H54 (cell line): ENCODE results near the gene CHTOP.
"Not testable (repeated sequence)": the region's sequence is repeated elsewhere in the genome, so short reads cannot be mapped to it uniquely, and the experiment has no call there.

Source experiments
- DNase-seq: peaks from one replicate; pipeline ENCODE4 v3.0.0; 2011; ENCODE audit warnings: low spot score, mixed read lengths; ENCODE audit not compliant: insufficient read length
- FAIRE-seq: peaks from 3 replicates; lab custom pipeline; 2011; peaks lifted over from hg19 to GRCh38; lab: Jason Lieb, UNC
- POLR2A ChIP-seq: IDR thresholded peaks from 2 replicates; pipeline ENCODE4 v1.6.1; 2011; ENCODE audit warnings: low read depth, mild to moderate bottlenecking, low read length

The CHTOP gene

DNA sequence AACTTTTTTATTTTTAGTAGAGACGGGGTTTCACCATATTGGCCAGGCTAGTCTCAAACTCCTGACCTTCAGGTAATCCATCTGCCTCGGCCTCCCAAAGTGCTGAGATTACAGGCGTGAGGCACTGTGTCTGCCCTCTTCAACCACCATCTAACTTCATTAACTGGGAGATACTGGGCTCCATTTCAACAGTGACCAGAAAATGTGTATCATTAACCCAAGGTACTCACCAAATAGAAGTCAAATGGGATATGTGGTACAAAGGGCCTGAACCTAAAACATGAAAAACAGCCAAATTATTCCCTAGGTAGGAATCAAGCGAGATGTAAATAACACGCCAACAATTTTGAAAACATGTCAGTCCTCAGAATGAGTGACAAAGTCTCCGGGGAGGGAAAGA, 35.7 kb downstream of the CHTOP start:
- DNase-seq (no peak), FAIRE-seq (no peak)
- no peak for TF ChIP-seq POLR2A

DNA sequence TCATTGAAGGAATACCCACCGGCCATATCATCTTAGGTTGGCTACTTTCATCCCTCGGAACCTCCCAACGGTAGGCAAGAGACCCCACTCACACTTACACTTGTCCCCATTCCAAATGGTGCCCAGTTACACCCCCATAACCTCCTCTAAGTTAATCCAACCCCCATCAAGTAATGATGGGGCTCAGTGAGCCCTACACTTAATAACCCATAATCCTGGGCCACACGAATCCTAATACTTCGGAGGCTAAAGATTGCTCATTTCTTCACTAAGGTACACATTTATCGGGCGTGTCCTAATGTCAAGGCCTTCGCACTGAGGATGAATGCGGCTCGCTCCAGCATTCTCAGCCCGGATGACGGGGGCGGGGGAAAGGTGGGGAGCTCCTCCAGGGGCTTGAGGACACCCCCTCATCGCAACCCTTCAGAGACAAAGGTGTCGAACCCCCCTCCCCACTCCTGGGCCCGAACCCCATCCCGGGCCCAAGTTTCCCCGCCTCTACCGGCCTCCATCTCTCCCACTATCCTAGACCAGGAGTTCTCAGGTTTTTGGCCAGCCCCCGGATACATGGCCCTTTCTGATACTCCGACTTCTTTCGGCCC, 36.5 kb downstream of the CHTOP start:
- DNase-seq (no peak), FAIRE-seq (no peak)
- TF ChIP-seq POLR2A, result no peak

DNA sequence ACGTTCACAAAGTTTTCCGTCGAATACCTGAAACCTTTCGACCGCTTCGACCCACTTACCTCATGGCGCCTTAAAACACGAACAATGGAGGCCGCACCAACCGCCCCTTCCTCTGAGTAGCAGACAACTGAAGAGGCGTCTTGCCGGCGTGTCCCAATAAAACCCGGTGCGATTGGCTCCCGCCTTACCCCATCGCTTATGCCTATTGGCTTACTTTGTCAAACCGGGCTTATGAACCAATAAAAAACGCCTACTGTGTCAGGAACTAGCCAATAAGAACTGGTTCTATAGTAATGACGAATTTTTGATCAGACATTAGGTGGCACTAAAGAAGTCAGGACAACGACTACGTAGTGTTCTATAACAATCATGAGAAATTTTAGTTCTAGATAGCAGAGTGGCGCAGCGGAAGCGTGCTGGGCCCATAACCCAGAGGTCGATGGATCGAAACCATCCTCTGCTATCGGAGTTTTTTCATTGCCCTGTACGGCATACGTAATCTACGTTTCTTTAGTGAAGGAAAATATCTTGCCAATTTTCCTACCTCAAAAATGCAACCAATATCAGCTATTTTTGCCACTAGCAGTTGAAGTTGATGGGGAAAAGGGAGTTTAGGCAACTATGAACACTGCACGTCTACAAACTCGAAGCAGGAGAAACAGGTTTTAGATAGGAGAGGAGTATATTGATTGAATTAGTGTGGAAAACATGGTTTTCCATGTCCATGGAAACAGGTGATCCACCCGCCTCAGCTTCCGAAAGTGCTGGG, 37.2 kb downstream of the CHTOP start, which contains the start of gene ILF2:
Gene ILF2 (minus strand): TSS at position 135 of the 769 bp plus-strand sequence. CDS start 71 bp downstream, at position 64.
- DNase-seq (peak; percentile 93), FAIRE-seq (peak; percentile 67)
- TF ChIP-seq POLR2A, result peak; percentile 80

DNA sequence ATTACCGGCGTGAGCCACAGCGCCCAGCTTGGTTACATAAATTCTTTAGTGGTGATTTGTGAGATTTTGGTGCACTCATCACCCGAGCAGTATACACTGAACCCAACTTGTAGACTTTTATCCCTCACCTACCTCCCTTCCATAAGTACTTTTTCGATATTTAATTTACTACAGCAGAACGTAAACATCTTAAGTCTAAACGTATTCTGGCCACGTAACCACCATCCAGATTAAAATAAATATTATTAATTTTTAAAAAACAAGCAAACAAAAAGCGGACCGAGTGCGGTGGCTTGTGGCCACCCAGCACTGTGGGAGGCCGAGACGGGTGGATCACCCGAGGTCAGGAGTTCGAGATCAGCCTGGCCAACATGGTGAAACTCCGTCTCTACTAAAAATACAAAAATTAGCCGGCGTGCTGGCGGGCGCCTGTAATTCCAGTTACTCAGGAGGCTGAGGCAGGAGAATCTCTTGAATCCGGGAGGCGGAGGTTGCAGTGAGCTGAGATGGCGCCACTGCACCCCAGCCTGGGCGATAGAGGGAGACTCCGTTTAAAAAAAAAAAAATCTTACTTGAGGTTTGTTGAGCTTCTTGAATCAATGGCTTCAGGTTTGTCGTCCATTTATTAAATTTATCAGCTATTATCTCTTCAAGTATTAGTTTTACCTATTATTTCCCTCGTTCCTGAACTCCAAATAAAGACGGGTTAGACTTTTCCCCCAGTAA, 37.9 kb downstream of the CHTOP start:
- FAIRE-seq, DNase-seq: not testable (repeated sequence)

DNA sequence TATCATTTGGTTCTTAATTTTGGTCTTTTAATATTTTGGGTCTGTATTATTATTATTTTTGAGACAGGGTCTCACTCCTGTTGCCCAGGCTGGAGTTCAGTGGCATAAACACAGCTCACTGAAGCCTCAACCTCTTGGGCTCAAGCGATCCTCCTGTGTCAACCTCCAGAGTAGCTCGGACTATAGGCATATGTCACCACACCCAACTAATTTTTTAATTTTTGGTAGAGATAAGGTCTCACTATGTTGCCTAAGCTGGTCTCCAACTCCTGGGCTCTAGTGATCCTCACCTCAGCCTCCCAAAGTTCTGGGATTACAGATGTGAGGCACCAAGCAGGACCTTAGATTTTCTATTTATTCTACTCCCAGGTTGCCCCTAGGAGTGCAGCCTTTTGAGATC, 39.6 kb downstream of the CHTOP start:
- DNase-seq (no peak), FAIRE-seq (no peak)
- no peak for TF ChIP-seq POLR2A

DNA sequence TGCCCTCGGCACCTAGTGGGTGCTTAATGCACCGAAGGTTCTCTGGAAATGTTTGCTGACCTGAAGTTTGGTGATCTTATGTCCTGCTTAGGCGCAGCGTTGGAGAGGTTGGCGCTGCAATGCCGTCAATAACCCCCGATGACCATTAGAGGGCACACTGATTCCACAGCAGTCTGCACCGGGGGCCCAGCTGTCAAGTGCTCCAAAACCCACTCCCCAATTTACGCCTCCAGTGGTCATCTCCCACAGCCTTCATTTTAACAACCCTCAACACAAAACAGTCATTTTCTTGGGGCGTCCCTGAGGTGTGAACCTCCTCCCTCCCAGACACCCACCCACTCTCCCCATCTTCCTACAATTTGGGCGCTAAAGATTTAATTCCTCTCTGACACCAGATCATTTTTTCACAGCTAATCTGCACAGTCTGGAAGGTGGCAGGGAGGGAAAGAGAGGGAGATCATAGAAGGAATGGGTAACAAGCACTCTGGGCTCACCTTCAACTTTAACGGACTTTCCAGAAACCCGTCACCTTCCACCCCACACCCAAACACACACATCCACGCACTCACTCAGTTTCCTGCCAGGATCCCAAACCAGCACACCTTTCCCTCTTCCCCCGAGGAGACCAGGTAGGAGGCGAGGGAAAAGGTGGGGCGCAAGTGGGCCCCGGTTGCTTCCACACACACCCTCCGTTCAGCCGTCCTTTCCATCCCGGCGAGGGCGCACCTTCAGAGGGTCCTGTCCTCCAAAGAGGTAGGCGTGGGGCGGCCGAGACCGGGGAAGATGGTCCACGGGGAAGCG, 44.1 kb downstream of the CHTOP start:
- TF ChIP-seq POLR2A, result no peak
- DNase-seq (peak; percentile 41), FAIRE-seq (no peak)

DNA sequence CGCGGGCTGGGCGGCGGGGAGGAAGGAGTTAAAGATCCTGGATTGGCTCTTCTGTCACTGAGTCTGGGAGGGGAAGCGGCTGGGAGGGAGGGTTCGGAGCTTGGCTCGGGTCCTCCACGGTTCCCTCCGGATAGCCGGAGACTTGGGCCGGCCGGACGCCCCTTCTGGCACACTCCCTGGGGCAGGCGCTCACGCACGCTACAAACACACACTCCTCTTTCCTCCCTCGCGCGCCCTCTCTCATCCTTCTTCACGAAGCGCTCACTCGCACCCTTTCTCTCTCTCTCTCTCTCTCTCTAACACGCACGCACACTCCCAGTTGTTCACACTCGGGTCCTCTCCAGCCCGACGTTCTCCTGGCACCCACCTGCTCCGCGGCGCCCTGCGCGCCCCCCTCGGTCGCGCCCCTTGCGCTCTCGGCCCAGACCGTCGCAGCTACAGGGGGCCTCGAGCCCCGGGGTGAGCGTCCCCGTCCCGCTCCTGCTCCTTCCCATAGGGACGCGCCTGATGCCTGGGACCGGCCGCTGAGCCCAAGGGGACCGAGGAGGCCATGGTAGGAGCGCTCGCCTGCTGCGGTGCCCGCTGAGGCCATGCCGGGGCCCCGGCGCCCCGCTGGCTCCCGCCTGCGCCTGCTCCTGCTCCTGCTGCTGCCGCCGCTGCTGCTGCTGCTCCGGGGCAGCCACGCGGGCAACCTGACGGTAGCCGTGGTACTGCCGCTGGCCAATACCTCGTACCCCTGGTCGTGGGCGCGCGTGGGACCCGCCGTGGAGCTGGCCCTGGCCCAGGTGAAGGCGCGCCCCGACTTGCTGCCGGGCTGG, 44.9 kb downstream of the CHTOP start, which contains the start of gene NPR1:
Gene NPR1 (plus strand): TSS at position 170 of the 818 bp plus-strand sequence. CDS start 421 bp downstream, at position 591.
- no peak for TF ChIP-seq POLR2A
- no peak for FAIRE-seq
- no peak for DNase-seq

DNA sequence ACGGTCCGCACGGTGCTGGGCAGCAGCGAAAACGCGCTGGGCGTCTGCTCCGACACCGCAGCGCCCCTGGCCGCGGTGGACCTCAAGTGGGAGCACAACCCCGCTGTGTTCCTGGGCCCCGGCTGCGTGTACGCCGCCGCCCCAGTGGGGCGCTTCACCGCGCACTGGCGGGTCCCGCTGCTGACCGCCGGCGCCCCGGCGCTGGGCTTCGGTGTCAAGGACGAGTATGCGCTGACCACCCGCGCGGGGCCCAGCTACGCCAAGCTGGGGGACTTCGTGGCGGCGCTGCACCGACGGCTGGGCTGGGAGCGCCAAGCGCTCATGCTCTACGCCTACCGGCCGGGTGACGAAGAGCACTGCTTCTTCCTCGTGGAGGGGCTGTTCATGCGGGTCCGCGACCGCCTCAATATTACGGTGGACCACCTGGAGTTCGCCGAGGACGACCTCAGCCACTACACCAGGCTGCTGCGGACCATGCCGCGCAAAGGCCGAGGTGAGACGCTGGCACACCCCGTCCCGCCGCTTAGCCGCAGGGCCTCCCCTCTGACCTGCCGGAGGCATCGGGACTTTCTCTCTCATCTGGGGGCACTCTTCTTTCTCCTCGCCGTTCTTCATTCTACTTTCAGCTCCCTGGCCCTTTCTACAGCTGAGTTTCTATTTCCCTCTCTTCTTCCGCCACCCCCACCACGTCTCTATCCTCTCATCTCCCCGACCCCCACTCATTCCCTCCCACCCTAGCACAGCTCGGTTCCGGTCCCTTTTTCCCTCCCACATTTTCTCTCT, 45.7 kb downstream of the CHTOP start:
- TF ChIP-seq POLR2A, result no peak
- DNase-seq (no peak), FAIRE-seq (no peak)

DNA sequence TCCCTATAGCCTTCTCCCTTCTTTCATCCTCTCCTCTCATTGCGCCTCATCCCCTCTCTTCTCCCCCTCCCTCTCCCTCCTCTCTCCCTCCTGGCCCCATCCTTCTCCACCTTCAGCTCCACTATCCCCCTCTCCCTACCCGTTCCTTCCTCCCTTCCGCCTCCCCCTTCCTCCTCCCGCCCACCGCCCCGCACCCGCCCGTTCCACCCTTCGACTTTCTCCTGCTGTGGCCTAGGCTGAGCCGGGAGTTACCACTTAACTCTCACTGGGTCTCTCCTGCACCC, 46.2 kb downstream of the CHTOP start:
- no peak for TF ChIP-seq POLR2A
- no peak for DNase-seq
- FAIRE-seq, result no peak

DNA sequence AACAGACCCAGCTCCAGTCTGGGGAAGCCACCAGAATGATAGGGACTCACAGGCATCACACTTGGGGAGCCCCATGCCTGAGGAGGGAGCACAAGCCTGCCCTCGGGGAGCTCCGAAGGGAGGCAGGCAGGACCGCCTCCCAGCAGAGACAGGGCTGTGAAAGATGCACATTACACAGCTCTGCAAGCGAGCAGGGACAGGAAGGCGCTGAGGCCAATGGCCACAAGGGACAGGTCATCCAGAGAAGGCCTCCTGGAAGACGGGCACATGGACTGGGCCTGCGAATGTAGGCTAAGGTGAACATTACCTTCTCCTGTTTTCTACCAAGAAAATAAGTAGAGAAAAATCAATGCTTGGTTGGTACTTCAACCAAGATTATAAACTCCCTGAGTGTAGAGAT, 48.9 kb downstream of the CHTOP start:
- no peak for TF ChIP-seq POLR2A
- FAIRE-seq (no peak), DNase-seq (no peak)

DNA sequence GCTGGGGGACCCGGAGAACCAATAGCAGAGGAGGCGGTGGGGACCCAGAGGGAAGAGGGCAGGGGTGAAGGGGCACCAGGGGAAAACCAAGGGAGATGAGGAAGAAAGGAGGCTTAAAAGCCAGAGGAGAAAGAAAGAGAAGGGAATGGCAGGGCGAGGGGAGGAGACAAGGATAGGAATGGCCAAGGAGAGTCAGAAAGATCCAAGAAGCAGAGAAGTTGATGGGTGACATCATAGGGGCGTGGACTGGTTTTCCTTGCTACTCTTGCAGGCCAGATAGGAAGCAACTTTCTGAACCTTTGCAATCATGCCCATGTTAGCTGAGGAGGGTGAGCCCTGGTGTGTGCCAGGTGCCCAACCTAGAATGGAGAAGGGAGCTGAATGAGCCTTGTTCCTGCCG, 50.0 kb downstream of the CHTOP start:
- DNase-seq, result peak; percentile 76
- no peak for TF ChIP-seq POLR2A
- FAIRE-seq, result no peak

DNA sequence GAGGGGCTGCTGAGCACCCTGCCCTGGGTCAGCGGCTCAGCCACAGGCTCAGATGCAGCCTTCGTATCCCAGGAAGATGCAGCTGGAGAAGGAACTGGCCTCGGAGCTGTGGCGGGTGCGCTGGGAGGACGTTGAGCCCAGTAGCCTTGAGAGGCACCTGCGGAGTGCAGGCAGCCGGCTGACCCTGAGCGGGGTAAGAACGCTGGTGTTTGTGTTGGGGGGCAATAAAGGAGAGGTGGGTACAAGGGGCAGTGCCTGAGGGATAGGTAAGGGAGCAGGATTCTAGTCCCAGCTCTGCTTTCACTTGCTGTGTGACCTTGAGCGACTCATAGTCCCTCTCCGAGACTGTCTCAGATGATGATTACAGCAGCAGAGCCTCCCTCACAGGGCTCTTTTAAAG, 51.0 kb downstream of the CHTOP start:
- FAIRE-seq, result no peak
- no peak for DNase-seq
- no peak for TF ChIP-seq POLR2A
